GM19099 (cell line): ENCODE measurements around the gene IFITM10.

Experiments
- POLR2A ChIP-seq: IDR thresholded peaks from 3 replicates; pipeline ENCODE4 v1.6.1; 2011; ENCODE audit warnings: low read depth; ENCODE audit not compliant: insufficient read length; ENCODE audit errors: extremely low read depth

IFITM10 gene

GRCh38 chr11:1780700-1781592 is 30.6 kb upstream of the IFITM10 start:
- TF ChIP-seq POLR2A = no peak

GRCh38 chr11:1779806-1780699 is 29.7 kb upstream of the IFITM10 start:
- TF ChIP-seq POLR2A = no peak

GRCh38 chr11:1779034-1779805 is 28.8 kb upstream of the IFITM10 start:
- no peak for TF ChIP-seq POLR2A

GRCh38 chr11:1778141-1778911 is 27.9 kb upstream of the IFITM10 start:
- no peak for TF ChIP-seq POLR2A

- TF ChIP-seq POLR2A = no peak
These were observed 27.3 kb upstream of the IFITM10 start for GRCh38 chr11:1777737-1778136.

GRCh38 chr11:1776944-1777715 is 26.7 kb upstream of the IFITM10 start:
- no peak for TF ChIP-seq POLR2A

- no peak for TF ChIP-seq POLR2A
These were observed 26.0 kb upstream of the IFITM10 start for GRCh38 chr11:1776331-1776851.

- no peak for TF ChIP-seq POLR2A
These were observed 24.5 kb upstream of the IFITM10 start for GRCh38 chr11:1774886-1775285.

GRCh38 chr11:1773994-1774550 is 23.7 kb upstream of the IFITM10 start:
- TF ChIP-seq POLR2A = no peak

GRCh38 chr11:1773131-1773993 is 23.0 kb upstream of the IFITM10 start:
- no peak for TF ChIP-seq POLR2A

GRCh38 chr11:1772270-1773130 is 22.1 kb upstream of the IFITM10 start:
- TF ChIP-seq POLR2A = no peak
